Skeletal muscle cell (primary cell): Measurements from ENCODE around the gene ASPDH.

Experiments
- DNase-seq: peaks from one replicate; pipeline ENCODE4 v3.0.0-alpha.2; 2010; ENCODE audit warnings: low read depth
- H3K4me3 ChIP-seq: 2 replicates; pipeline ENCODE4 v1.5.1; 2011; ENCODE audit warnings: low read depth, mild to moderate bottlenecking, control low read depth, low read length, moderate library complexity

ASPDH gene

GRCh38 chr19:50513746-50514345 is at the start of gene ASPDH:
Gene ASPDH (minus strand): TSS chr19:50513913. CDS start chr19:50513823, 90 bp downstream.
- H3K4me3 ChIP-seq, result no peak within 1 kb of the TSS
- DNase-seq, result no peak

- H3K4me3 ChIP-seq, result no peak overlapping the region
- no peak for DNase-seq
These were observed 49.3 kb upstream of the ASPDH start for GRCh38 chr19:50562996-50563395.

GRCh38 chr19:50562329-50562728 is 48.6 kb upstream of the ASPDH start:
- no peak overlapping the region for H3K4me3 ChIP-seq
- DNase-seq, result no peak

- no peak overlapping the region for H3K4me3 ChIP-seq
- no peak for DNase-seq
These were observed 45.9 kb upstream of the ASPDH start for GRCh38 chr19:50559636-50560035.

- no peak for DNase-seq
- H3K4me3 ChIP-seq, result no peak overlapping the region
These were observed 44.7 kb upstream of the ASPDH start for GRCh38 chr19:50558449-50558848.

- no peak overlapping the region for H3K4me3 ChIP-seq
- DNase-seq, result no peak
These were observed 44.3 kb upstream of the ASPDH start for GRCh38 chr19:50558039-50558438.

- DNase-seq, result no peak
- no peak overlapping the region for H3K4me3 ChIP-seq
These were observed 43.4 kb upstream of the ASPDH start for GRCh38 chr19:50557009-50557613.

- DNase-seq, result peak; percentile 1
- peak overlapping the region; percentile 50 for H3K4me3 ChIP-seq
These were observed 42.7 kb upstream of the ASPDH start for GRCh38 chr19:50556282-50557008.

- H3K4me3 ChIP-seq, result peak overlapping the region; percentile 50
- no peak for DNase-seq
These were observed 42.0 kb upstream of the ASPDH start for GRCh38 chr19:50555450-50556281.

- no peak for DNase-seq
- H3K4me3 ChIP-seq, result no peak overlapping the region
These were observed 41.3 kb upstream of the ASPDH start for GRCh38 chr19:50555033-50555432.

GRCh38 chr19:50554212-50554611 is 40.5 kb upstream of the ASPDH start:
- H3K4me3 ChIP-seq, result no peak overlapping the region

GRCh38 chr19:50553134-50553703 is 39.5 kb upstream of the ASPDH start:
- no peak for DNase-seq
- no peak overlapping the region for H3K4me3 ChIP-seq

More at GRCh38 chr19:50554212-50554611, 40.5 kb upstream of the ASPDH start:
- DNase-seq, result no peak

- no peak overlapping the region for H3K4me3 ChIP-seq
These were observed 38.8 kb upstream of the ASPDH start for GRCh38 chr19:50552540-50552939.

GRCh38 chr19:50551715-50552187 is 38.0 kb upstream of the ASPDH start:
- no peak overlapping the region for H3K4me3 ChIP-seq
- DNase-seq, result no peak

More at GRCh38 chr19:50552540-50552939, 38.8 kb upstream of the ASPDH start:
- no peak for DNase-seq

GRCh38 chr19:50551034-50551714 is 37.5 kb upstream of the ASPDH start:
- H3K4me3 ChIP-seq, result no peak overlapping the region
- no peak for DNase-seq

GRCh38 chr19:50550594-50550966 is 36.9 kb upstream of the ASPDH start:
- DNase-seq, result no peak
- no peak overlapping the region for H3K4me3 ChIP-seq

GRCh38 chr19:50549927-50550593 is 36.3 kb upstream of the ASPDH start:
- no peak overlapping the region for H3K4me3 ChIP-seq
- no peak for DNase-seq
